PFSK-1 (cell line): ENCODE data around the gene PDE8B.

ENCODE experiments used
- POLR2AphosphoS5 ChIP-seq: IDR thresholded peaks from 2 replicates; pipeline ENCODE4 v1.6.1; 2012; ENCODE audit warnings: low read depth, mild to moderate bottlenecking, control low read depth, low read length, moderate library complexity
- TAF1 ChIP-seq: IDR thresholded peaks from 2 replicates; pipeline ENCODE4 v1.6.1; 2012; ENCODE audit warnings: low read length, control low read depth, borderline replicate concordance; ENCODE audit not compliant: insufficient read depth

GRCh38 chr5:77180167-77181081 lies 30.1 kb upstream of the PDE8B start:
- no peak for TF ChIP-seq POLR2AphosphoS5
- no peak for TF ChIP-seq TAF1
